ENCODE results near the gene COL23A1.
"Not testable (repeated sequence)": the region's sequence is repeated elsewhere in the genome, so short reads cannot be mapped to it uniquely, and the experiment has no call there.

The COL23A1 gene

DNA sequence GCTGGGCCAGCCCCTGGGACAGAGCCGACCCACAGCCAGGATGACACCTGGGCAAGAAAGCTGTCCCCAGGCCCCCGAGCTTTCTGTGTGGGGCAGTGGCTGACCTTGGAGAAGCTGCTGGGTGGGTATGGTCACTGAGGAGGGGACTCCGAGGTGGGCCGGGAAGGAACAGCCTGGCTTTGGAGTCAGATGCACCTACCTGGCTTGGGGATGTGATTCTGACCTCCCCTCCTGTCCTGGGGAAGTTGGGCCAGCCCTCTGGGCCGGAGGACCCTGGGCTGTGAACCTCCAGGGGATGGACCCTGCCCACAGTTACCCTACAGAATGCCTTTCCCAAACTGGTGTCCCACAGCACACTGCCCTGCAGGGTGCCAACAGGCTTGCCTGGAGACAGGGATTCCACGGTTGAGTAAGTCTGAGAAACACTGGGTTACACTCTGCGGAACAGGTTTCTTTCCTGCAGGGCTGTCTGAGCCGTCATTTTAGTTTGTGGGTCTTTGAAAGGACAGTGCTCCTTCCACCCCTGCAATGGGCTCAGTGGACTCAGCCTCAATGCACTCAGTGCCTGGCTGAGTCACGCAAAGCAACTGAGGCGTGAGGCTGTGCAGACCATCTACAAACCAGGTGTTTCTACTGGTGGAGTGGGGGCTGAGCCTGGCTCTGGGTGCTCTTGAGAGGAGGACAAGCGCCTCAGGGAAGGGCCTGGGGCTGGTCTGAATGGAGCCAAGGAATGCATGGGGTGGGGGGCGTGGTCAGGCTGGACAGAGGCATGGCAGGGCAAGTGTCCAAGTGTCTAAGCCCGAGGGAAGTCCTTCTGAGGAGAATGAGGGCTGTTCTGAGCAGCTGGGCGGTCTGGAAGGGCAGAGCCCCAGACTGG, 316.3 kb downstream of the COL23A1 start:
- DNase-seq, result no peak

DNA sequence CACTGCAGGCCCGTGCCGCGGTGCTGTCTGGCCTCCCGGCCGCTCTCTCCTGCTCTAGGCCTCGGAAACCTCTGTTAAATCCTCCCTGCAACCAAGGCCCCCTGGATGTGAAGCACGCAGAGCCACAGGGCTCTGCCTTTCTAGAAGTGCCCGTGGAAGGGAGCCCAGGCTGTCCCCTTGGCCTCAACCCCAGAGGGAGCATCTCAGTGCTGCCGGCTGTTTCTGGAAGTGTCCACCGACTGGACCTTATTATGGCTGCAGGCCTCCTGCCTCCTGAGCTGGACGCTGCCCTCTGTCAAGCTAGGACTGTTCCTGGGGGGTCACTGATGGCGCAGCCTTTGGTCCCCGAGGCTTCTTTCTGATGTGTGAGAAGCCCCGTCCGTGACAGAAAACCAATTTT, 317.2 kb downstream of the COL23A1 start:
- DNase-seq, result no peak

DNA sequence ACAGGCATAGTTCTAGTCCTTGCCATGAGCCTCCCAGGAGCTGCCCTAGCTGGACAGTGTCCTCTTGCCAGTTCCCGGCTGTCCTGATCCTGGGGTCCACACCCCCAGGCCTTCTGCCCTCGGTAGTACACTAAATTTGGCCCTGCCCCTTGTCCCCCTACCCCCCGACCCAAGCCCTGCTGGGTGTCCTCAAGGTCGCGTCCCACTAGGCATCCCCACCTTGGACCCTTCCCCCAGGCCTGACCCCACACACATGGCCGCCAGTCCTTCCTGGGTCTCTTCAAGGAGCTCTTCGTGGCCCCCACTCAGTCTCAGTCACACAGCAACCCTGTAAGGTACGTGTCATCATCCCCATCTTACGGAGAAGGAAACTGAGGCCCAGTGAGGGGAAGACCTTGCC, 317.6 kb downstream of the COL23A1 start:
- DNase-seq, result no peak

DNA sequence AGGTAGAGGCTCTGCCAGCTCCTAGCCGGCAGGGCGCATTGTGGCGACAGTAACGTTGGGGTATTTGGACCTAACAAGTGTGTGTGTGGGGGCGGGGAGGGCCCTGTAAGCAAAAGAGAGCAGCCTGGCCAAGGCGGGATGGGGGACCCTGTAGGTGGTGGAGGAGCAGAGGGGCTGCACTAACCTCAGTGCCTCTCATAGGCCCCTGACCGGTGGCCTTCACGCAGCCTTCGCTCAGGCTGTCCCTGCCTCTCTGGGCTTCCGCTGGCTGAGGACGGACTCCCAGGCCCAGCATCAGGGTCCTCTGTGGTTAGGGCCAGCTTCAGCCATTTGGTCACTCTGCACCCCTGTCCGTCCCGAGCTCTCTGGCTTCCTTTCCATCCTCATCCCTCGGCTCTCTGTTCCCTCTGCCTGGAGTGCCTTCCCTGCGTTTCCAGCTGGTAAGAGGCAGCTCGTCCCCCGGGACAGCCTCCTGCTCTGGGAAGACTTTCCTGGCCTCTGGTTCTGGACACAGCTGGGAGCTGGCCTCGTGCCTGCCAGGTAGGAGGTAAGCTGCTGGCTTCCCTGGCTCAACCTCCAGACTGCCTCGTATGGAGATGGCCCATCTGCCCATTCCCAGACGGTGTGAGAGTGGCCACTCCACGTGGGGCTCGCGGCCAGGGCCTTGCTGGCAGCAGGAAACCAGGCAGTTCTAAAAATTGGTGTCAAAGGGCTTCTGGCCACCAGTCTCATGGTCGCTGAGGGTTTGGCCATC, 318.3 kb downstream of the COL23A1 start:
- no peak for DNase-seq

DNA sequence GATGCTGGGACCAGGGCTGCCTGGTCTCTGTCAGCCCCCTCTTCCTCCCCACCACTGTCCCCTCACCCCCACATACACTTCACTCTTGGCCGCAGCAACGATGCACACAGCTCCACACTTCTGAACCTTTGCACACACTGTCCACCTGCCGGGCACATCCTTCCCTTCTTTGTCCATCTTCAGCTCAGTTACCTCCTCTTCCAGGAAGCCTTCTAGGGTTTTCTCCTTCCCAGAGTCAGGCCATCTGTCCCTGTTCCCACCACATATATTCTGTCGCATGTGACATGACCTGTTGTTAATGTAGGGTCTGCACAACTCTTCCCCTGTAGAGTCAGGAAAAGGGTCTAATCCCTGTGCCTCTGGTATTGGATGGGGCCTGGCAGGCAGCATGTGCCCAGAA, 319.0 kb downstream of the COL23A1 start:
- DNase-seq, result no peak

DNA sequence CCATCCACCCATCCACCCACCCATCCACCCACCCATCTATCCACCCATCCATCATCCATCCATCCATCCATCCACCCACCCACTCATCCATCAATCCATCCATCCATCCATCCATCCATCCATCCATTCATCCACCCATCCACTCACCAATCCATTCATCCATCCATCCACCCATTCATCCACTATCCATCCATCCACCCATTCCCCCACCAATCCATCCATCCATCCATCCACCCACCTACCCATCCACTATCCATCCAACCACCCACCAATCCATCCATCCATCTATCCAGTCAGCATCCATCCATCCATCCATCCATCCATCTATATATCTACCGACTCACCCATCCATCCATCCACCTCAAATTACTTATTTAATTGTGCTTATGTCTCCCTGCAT, 320.7 kb downstream of the COL23A1 start:
- DNase-seq, result no peak

DNA sequence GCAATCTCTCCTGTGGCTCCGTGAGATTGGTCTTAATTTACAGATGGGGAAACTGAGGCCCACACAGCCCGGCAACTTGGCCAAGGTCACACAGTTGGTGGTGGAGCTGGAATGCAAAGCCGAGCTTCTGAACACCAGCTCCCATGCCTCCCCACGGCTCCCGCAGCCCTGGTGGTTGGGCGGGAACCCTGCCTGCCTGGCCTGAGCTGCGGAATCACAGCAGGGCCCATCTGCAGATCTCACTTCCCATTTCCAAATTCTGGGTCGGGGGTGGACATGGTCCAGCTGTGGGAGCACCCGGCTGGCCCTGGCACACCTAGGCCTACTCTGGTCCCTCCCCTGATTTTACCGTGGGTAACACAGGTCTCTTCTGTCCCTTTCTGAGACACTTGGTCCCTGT, 322.3 kb downstream of the COL23A1 start:
- no peak for DNase-seq

DNA sequence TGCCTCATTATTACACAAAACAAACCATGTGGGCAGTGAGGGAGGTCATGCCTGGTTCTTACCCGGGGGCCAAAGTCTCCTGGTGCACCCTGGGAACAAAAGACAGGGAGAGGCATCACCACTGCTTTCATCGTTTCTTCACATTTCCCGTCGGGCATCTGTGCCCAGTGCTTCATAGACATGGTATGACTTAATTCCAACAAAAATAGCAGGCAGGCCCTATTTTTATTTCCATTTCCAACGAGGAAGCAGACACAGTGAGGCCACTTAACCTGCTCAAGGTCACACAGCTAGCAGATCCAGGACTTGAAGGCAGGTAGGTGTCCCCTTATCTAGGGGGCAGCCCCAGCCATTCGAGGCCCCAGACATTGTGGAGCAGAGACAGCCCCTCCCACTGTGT, 322.9 kb downstream of the COL23A1 start:
- DNase-seq, result no peak

DNA sequence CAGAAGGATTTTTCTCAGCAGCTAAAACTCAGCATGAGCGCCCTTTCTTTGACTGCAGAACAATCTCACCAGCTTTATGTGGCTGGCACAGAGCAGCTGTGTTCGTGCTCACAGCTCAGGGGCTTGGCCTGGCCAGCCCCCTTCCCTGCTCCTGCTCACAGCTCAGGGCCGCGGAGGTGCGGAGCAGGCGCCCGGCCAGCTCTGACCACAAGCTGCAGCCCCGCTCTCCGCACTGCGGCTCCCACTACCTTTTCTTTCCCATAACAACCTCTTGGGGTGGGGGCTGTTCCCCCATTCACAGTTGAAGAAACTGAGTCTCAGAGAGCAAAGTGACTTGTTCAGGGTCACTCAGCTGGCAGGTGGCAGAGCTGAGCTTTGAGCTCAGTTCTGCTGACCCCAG, 323.6 kb downstream of the COL23A1 start:
- no peak for DNase-seq

DNA sequence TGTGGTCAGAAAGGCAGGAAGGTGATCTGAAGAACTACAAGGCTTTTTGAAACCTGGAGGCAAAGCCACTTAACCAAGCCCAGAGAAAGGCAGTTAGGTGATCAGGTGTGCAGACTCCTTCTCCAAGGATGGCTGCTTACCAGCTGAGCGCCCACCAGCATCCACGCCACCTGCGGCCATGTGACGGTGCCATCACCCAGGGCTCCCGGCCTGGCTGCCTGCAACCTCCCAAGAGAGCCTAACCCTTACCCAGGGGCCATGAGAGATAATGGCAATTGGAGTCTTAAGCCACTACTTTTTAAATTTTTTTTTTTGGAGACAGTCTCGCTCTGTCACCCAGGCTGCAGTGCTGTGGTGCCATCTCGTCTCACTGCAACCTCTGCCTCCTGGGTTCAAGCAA, 324.4 kb downstream of the COL23A1 start:
- no peak for DNase-seq

DNA sequence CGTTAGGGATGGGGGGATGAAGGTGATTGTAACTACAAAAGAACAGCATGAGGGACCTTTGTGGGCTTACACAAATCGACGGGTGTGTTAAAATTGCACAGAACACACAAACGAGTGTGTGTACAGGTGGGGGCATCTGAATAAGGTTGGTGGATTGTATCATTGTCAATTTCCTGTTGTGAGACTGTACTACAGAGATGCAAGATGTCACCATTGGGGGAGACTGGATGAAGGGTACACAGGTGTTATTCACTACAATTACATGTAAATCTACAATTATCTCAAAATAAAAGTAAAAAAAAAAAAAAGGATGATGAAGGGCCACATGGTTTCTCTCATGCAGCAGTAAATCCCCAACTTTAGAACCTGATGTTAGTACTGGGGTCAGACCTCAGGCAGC, 326.1 kb downstream of the COL23A1 start:
- no peak for DNase-seq

DNA sequence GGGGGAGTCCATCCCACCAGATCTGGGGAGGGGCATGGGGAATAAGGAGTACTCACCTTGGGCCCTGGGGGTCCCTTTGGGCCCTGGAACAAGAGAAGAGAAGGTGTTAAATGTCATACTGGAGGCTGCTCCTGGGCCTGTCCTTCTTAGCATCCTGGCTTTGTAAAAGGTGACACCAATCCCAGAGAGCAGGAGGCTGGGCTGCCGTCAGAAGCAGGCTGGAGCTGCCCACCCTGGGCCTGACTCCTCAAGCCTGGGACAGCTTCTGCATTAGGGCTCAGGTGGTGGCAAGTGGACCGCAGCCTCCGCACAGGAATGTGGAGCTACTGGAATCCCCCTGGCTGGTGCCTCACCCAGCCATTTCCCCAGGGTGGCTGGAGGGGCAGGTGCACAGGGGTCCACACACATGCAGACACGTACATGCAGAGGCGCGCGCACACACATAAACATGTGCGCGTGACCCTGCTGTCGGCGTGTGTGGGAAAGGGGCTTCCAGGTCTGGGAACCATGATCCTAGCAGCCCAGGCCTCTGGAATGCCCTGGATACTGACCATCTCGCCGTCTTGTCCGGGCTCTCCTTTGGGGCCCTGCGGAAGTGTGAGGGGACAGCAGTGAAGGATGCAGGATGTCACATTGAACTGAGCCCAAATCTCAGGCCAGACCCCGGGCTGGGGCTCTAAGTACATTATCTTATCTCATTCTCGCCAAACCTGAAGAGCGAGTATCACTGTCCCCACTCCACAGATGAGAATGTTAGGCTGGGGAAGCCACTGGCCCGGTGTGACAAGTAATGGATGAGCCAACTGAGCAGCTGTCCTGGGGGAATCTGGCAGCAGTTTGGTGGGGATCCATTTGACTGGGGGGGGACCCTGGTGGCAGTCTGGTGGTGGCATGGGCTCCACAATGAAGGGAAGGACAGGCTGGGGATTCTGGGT, 328.3 kb downstream of the COL23A1 start:
- no peak for DNase-seq

DNA sequence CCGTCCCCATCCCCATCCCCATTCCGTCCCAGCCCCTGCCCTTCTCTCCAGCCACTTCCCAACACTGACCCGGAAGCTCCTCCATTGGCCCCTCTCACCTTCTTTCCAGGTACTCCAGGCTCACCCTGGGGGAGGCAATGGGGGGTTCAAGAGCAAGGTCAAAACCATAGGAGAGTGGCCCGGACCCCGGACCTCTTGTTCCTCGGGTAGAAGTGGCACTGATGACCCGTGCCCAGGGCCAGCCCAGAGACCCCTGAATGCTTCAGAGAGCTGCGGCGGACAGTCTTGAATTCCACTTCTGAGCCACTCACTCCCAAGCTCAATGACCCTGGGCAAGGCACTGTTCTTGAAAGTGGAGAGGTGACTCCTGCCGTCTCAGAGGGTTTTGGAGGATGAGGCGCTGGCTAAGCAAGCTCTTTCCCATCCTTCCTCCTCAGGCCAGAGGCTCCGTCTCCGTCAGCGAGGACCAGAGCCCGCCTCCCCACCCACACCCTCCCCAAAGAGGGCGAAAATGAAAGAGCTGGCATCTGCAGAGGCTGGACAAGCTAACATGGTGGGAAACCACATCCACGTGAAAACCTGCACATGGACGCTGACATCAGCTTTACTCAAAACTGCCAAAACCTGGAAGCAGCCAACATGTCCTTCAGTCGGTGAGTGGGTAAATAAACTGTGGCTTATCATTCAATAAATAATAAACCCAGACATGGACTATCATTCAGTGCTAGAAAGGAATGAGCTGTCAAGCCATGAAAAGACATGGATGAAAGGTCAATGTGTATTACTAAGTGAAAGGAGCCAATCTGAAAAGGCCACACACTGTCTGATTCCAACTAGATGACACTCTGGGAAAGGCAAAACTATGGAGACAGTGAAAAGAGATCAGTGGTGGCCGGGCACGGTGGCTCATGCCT, 330.3 kb downstream of the COL23A1 start:
- DNase-seq, result no peak

DNA sequence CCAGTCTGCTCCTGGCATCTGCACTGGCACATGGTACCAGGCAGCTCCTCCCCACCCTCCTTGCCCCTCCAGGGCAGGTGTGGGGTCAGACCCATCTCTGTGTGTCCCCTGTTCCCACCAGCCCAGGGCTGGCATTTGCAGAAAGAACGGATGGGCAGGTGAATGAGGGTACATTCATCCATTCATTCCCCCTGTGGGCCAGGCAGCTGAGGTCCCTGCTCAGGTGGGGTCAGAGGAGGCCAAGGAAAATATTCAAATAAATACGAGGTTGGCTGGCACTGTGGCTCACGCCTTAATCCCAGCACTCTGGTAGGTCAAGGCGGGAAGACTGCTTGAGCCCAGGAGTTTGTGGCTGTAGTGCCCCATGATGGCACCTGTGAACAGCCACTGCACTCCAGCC, 332.5 kb downstream of the COL23A1 start:
- DNase-seq, result no peak

DNA sequence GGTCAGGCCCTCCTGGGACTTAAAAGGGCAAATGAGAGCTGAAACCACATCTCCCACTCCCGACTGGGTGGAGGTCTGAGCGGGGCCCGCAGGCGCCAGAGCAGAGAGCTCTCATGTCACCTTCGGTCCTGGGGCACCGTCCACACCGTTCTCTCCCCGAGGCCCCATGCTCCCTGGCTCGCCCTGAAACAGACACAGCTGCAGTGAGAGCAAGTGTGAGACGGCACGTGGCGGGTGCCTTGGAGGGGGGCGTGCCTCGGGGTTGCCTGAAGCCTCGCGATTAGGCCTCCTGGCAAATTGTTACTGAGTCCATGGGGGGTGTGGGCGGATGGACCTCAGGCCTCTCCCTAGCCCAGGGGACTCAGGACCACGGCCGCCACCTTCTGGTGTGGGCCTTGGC, 333.4 kb downstream of the COL23A1 start:
- no peak for DNase-seq

DNA sequence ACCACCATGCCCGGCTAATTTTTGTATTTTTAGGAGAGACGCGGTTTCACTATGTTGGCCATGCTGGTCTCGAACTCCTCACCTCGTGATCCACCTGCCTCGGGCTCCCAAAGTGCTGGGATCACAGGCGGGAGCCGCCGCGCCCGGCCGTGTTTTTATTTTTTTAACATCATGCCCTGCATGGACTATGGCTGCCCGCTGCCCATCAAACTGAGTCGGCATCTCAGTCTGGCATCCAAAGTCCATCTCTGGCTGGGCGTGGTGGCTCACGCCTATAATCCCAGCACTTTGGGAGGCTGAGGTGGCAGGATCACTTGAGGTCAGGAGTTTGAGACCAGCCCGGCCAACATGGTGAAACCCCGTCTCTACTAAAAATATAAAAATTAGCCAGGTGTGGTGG, 336.6 kb downstream of the COL23A1 start:
- DNase-seq, result not testable (repeated sequence)

DNA sequence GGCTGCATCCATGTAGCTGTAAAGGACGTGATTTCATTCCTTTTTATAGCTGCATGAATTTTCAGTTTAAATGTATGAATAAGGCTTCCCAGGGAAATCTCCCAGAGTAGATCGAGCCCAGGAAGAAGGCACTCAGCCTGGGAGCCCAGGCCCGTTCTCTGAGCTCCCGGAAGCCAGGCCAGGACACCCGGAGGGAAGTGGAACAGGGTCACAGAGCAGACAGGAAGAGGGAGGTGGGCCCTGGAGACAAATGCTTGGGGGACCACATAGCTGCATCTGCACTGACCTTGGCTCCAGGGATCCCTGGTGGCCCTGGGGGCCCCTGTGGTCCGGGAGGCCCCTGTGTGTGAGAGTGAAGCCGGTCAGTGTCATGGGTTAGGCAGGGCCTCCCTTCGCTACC, 337.9 kb downstream of the COL23A1 start:
- no peak for DNase-seq

DNA sequence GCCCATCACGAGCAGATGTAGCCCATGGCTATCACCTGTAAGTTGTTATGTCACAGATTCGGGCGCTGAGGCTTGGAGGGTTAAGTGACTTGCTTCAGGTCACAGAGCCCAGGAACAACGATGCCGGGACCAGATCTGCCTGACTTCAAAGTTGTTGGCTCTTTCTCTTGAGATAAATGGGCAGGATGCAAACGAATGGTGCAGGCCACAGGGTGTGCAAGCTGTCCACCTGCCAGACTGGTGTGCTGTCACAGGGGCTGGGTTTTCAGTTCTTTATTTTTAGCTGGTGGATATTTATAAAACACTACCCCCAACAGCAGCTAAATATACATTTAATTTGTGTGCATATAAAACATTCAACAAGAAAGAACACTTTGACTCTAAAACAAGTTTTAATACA, 339.9 kb downstream of the COL23A1 start:
- no peak for DNase-seq

DNA sequence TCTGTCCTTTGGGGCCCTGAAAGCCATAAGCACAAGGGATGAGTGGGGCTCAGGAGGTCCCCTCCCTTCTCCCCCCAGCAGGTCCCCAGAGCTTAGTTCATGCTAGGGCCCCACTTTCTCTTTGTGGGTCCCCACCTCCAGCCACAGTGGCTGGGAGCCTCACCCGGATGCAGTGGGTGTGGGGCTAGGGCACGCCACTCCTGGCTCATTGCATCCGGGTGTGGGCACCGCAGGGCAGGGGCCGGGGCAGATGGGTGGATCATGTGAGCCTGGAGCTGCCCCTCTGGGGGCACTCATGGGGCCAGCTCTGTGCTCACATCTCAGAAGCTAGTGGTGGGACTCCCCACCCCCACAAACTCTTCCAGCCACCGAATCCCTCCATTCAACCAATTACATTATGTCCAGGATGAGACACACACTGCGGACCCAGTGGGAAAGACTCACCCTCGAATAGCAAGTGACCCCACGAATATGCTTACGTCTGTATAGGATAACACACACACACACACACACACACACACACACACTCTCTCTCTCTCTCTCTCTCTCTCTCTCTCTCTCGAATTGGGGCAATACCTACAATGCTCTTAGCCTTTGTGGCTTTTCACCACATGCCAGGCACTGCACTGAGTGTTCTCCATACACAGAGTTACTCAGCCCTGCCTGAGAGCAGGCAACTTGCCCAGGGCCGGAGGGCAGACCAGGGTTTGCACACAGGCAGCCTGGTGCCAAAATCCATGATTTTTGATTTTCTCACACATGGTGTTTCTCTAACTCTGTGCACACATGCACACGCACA, 340.8 kb downstream of the COL23A1 start:
- peak; percentile 51 for DNase-seq

DNA sequence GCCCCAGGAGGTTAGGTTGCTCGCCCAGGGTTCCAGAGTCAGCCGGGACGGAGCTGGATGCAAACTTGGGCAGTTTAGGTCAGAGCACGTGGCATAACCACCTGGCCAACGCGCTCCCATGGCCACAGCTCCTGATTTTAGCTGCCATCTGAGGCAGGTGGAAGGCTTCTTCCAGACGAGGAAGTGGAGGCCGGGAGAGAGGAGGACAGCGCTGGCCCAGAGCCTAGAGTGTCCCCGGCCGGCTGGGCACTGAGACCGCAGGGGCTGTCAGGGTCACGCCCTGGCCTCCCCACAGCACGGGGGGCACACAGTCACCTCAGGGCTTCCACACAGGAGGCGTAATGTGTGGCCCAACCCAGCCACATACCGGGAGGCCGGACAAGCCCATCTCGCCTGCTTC, 341.4 kb downstream of the COL23A1 start:
- DNase-seq, result no peak
